Suprapubic skin (tissue), 4 donors: ENCODE results near the gene SCN2B.

Source experiments
- EP300 ChIP-seq: sonication (generic); formaldehyde crosslinking; IDR thresholded peaks from one replicate; pipeline ENCODE4 v1.6.1; 2017; ENCODE audit warnings: antibody characterized with exemption
- POLR2A ChIP-seq, 2 donors: fragments of 450-650 bp; IDR thresholded peaks; one replicate each; pipeline ENCODE4 v1.6.1; 2017; ENCODE audit warnings: antibody characterized with exemption in 2 of 2, mild to moderate bottlenecking in 2 of 2, moderate library complexity in 2 of 2
- POLR2AphosphoS5 ChIP-seq, 3 donors: sonication (generic); formaldehyde crosslinking; IDR thresholded peaks; one replicate each; pipeline ENCODE4 v1.6.1; 2017; ENCODE audit warnings: antibody characterized with exemption in 3 of 3
- TF ChIP-seq, protein P1 (sequence below), 2 donors: fragments of 200-600 bp in 1 of 2; fragments of 450-650 bp in 1 of 2; sonication (generic) in 1 of 2; IDR thresholded peaks; one replicate each; pipeline ENCODE4 v1.5.1; 2016 to 2019; ENCODE audit warnings: antibody characterized with exemption in 2 of 2, mild to moderate bottlenecking in 1 of 2, moderate library complexity in 1 of 2

- TF ChIP-seq POLR2AphosphoS5 (IDR thresholded peaks at IDR 0.05) (no peak), POLR2A (IDR thresholded peaks at IDR 0.05) (no peak), EP300 (no peak)
- TF ChIP-seq, protein P1, sequence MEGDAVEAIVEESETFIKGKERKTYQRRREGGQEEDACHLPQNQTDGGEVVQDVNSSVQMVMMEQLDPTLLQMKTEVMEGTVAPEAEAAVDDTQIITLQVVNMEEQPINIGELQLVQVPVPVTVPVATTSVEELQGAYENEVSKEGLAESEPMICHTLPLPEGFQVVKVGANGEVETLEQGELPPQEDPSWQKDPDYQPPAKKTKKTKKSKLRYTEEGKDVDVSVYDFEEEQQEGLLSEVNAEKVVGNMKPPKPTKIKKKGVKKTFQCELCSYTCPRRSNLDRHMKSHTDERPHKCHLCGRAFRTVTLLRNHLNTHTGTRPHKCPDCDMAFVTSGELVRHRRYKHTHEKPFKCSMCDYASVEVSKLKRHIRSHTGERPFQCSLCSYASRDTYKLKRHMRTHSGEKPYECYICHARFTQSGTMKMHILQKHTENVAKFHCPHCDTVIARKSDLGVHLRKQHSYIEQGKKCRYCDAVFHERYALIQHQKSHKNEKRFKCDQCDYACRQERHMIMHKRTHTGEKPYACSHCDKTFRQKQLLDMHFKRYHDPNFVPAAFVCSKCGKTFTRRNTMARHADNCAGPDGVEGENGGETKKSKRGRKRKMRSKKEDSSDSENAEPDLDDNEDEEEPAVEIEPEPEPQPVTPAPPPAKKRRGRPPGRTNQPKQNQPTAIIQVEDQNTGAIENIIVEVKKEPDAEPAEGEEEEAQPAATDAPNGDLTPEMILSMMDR (IDR thresholded peaks at IDR 0.05): no peak
Observed at GRCh38 chr11:118148240-118148639, 28.2 kb downstream of the SCN2B start.
